HCT116 (cell line): ENCODE results near the gene EP300.

Source experiments
- EZH2 ChIP-seq: fragments of 200-600 bp; sonication (generic); IDR thresholded peaks from 2 replicates; pipeline ENCODE4 v1.6.1; 2017; ENCODE audit warnings: antibody characterized with exemption, mixed run types
- JUND ChIP-seq: IDR thresholded peaks from 2 replicates; pipeline ENCODE4 v1.6.1; 2012
- POLR2A ChIP-seq: IDR thresholded peaks from 2 replicates; pipeline ENCODE4 v1.7.0; 2011; ENCODE audit warnings: borderline replicate concordance; ENCODE audit not compliant: insufficient read depth, insufficient read length; ENCODE audit errors: extremely low read depth
- RAD21 ChIP-seq: IDR thresholded peaks from 2 replicates; pipeline ENCODE4 v1.6.1; 2012; ENCODE audit warnings: low read depth, mild to moderate bottlenecking
- TCF7L2 ChIP-seq: IDR thresholded peaks from 2 replicates; pipeline ENCODE4 v1.7.0; 2011; ENCODE audit warnings: borderline replicate concordance, inconsistent platforms; ENCODE audit not compliant: insufficient read depth, insufficient read length; ENCODE audit errors: extremely low read depth
- ZFX ChIP-seq: fragments of 450-650 bp; IDR thresholded peaks from 2 replicates; pipeline ENCODE4 v1.6.1; 2017
- ZNF274 ChIP-seq: fragments of 200-500 bp; sonication (Bioruptor generic); IDR thresholded peaks from 2 replicates; pipeline ENCODE4 v1.6.1; 2014; ENCODE audit warnings: mild to moderate bottlenecking, low read depth, low read length, inconsistent platforms
- TF ChIP-seq, protein P1 (sequence below), 3 experiments: fragments of 200-600 bp in 1 of 3; sonication (generic) in 1 of 3; IDR thresholded peaks in 2 of 3; conservative IDR thresholded peaks in 1 of 3; 2 replicates each; pipeline ENCODE4 v1.5.1; 2012 to 2017; ENCODE audit warnings: low read depth in 2 of 3, low read length in 2 of 3, antibody characterized with exemption in 1 of 3, borderline replicate concordance in 1 of 3, control low read depth in 1 of 3, mild to moderate bottlenecking in 1 of 3, mixed read lengths in 1 of 3, mixed run types in 1 of 3, moderate library complexity in 1 of 3; ENCODE audit not compliant: insufficient read depth in 1 of 3
- TF ChIP-seq, protein P2 (sequence below): IDR thresholded peaks from 2 replicates; pipeline ENCODE4 v1.6.1; 2011; ENCODE audit warnings: mild to moderate bottlenecking, low read length, moderate library complexity; ENCODE audit not compliant: insufficient replicate concordance; ENCODE audit errors: extremely low read depth

DNA sequence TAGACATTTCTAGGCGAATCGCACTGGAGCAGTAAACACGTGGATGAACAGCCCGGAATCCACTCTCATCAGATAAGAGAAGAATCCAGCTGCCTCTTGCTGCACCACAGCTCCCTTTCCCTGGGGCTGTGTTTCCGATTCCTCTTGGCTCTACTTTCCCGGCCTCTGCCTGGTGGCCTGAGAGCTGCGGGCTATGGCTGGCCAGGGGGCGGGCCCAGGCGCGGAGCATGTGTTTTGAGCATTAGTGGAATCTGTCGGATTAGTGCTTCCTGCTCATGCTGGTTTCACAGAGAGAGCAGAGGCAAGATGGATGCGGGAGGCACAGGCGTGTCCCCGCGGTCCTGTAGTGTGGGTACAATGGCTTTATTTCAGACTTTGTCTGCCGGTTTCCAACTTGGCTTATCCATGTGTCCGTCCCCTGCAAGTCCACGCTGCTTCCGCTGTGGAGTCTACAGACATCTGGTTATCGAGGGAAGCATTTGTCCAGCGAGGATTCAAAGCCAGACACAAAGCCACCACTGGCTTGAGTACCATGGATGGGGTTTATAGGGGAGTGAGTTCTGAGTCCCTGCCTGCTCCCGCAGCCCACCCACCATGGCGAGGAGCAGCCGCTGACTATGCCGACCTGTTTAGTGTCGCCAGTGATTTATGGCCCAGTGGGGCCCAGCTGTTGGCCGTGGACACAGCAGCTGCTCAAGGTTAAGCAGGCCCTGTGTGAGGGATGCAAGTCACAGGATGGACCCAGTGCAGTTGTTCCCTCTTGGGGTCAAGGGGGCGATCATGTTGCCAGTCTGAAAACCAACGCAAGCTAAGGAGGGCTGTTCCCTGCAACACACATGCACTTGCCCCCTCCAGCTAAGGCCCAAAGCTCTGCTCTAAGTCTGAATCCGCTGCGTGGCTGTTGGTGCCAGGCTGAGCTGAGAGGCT, 43.3 kb upstream of the EP300 start:
- no peak for TF ChIP-seq POLR2A
- TF ChIP-seq, protein P1, sequence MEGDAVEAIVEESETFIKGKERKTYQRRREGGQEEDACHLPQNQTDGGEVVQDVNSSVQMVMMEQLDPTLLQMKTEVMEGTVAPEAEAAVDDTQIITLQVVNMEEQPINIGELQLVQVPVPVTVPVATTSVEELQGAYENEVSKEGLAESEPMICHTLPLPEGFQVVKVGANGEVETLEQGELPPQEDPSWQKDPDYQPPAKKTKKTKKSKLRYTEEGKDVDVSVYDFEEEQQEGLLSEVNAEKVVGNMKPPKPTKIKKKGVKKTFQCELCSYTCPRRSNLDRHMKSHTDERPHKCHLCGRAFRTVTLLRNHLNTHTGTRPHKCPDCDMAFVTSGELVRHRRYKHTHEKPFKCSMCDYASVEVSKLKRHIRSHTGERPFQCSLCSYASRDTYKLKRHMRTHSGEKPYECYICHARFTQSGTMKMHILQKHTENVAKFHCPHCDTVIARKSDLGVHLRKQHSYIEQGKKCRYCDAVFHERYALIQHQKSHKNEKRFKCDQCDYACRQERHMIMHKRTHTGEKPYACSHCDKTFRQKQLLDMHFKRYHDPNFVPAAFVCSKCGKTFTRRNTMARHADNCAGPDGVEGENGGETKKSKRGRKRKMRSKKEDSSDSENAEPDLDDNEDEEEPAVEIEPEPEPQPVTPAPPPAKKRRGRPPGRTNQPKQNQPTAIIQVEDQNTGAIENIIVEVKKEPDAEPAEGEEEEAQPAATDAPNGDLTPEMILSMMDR (IDR thresholded peaks at IDR 0.05 in 2 of 3, conservative IDR thresholded peaks at IDR 0.05 in 1 of 3; ENCODE audit: borderline replicate concordance in 1 of 3, insufficient read depth in 1 of 3, low read depth in 2 of 3, low read length in 2 of 3) = no peak
- no peak for TF ChIP-seq JUND
- no peak for TF ChIP-seq RAD21
- TF ChIP-seq ZNF274 = no peak
- TF ChIP-seq EZH2 = no peak
- no peak for TF ChIP-seq TCF7L2
- no peak for TF ChIP-seq ZFX
- TF ChIP-seq, protein P2, sequence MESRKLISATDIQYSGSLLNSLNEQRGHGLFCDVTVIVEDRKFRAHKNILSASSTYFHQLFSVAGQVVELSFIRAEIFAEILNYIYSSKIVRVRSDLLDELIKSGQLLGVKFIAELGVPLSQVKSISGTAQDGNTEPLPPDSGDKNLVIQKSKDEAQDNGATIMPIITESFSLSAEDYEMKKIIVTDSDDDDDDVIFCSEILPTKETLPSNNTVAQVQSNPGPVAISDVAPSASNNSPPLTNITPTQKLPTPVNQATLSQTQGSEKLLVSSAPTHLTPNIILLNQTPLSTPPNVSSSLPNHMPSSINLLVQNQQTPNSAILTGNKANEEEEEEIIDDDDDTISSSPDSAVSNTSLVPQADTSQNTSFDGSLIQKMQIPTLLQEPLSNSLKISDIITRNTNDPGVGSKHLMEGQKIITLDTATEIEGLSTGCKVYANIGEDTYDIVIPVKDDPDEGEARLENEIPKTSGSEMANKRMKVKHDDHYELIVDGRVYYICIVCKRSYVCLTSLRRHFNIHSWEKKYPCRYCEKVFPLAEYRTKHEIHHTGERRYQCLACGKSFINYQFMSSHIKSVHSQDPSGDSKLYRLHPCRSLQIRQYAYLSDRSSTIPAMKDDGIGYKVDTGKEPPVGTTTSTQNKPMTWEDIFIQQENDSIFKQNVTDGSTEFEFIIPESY = no peak
